ENCODE measurements around the gene PIGU. TPM values are rescaled to one million over a fixed set of nuclear protein-coding genes. Genes with fewer than 3 reads are reported as not detected.

Gene PIGU
- total and polyA plus RNA-seq, 12 donors: 11.0 to 23.8 (median 14.6) TPM

DNA sequence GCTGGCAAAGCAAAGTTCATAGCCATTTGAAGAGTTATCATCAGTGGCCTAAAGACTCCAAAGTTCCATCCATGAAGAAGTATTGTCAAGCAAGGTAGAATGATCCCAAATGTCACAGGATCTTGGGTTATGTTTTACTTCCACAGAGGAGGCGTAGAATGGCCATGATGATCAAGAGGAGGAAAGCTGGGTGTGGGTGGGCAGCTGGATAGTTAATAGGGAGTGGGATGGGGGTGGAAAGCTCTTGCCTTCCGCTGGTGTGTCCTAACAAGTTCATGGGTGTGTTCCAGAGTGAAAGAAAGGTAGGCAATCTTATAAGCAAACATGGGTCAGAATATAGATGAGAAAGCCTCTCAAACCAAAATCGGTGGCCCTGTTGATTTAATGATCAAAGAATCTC is 38.4 kb downstream of the PIGU start:
- H3K36me3 ChIP-seq: peaks cover 0 to 68% (median 10%) of the 10 kb centered on the region in 9 donors
- intact Hi-C loops (cut with DNase I): loop anchor here in 1 of 10 donors (5.0 kb wide), 1 partner anchor 39 kb away; the partner anchor contains the start of gene PIGU
- TF ChIP-seq, protein P1, sequence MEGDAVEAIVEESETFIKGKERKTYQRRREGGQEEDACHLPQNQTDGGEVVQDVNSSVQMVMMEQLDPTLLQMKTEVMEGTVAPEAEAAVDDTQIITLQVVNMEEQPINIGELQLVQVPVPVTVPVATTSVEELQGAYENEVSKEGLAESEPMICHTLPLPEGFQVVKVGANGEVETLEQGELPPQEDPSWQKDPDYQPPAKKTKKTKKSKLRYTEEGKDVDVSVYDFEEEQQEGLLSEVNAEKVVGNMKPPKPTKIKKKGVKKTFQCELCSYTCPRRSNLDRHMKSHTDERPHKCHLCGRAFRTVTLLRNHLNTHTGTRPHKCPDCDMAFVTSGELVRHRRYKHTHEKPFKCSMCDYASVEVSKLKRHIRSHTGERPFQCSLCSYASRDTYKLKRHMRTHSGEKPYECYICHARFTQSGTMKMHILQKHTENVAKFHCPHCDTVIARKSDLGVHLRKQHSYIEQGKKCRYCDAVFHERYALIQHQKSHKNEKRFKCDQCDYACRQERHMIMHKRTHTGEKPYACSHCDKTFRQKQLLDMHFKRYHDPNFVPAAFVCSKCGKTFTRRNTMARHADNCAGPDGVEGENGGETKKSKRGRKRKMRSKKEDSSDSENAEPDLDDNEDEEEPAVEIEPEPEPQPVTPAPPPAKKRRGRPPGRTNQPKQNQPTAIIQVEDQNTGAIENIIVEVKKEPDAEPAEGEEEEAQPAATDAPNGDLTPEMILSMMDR (IDR thresholded peaks at IDR 0.05): no peak
- DNase-seq (no peak), ATAC-seq (no peak)
- peaks cover 0 to 28% (median 7%) of the 10 kb centered on the region in 9 donors for H3K4me1 ChIP-seq
- H3K9me3 ChIP-seq: no peaks in the 10 kb centered on the region
- no peaks in the 10 kb centered on the region for H3K27me3 ChIP-seq
- 93 to 97% methylated on average over 3 of the region's 3 CpGs for WGBS, 2 donors
- H3K27ac ChIP-seq: peak overlapping the region in 6 of 10 donors; percentile 46 to 77 (median 65)
- no peak overlapping the region for H3K4me3 ChIP-seq

DNA sequence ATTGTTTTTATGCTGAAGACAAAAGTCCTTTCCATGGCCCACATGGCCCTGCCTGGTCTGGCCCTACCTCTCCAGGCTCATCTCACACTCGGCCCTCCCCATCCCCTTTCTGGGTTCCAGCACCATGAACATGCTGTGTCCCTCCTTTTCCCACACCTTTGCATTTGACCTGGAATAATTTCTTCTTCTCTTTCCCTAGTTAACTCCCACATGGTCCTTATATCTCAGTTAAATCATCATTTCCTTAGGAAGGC is 38.9 kb downstream of the PIGU start:
- WGBS, 2 donors: 93 to 95% methylated on average over 1 of the region's 1 CpG
- Histone ChIP-seq H3K4me1 (peaks cover 0 to 26% (median 7%) of the 10 kb centered on the region in 9 donors), H3K4me3 (no peak overlapping the region), H3K36me3 (peaks cover 0 to 68% (median 16%) of the 10 kb centered on the region in 9 donors), H3K27me3 (no peaks in the 10 kb centered on the region), H3K9me3 (no peaks in the 10 kb centered on the region), H3K27ac (peak overlapping the region in 9 of 10 donors; percentile 26 to 77 (median 55))
- ATAC-seq: peak in 3 of 8 donors; percentile 9 to 20 (median 18)
- DNase-seq: no peak
- intact Hi-C loops (cut with DNase I): loop anchor here in 1 of 10 donors (5.0 kb wide), 1 partner anchor 39 kb away; the partner anchor contains the start of gene PIGU
- TF ChIP-seq, protein P1 (IDR thresholded peaks at IDR 0.05): no peak

GRCh38 chr20:34637245-34638038 is 39.5 kb downstream of the PIGU start:
- H3K27me3 ChIP-seq: no peaks in the 10 kb centered on the region
- ATAC-seq: peak; percentile 71 to 95 (median 80)
- WGBS, 2 donors: 70 to 74% methylated on average over 5 of the region's 5 CpGs
- peak overlapping the region in 9 of 10 donors; percentile 45 to 77 (median 56) for H3K27ac ChIP-seq
- H3K4me1 ChIP-seq: peaks cover 0 to 26% (median 7%) of the 10 kb centered on the region in 9 donors
- intact Hi-C loops (cut with DNase I): loop anchor here in 1 of 10 donors (5.0 kb wide), 1 partner anchor 40 kb away; the partner anchor contains the start of gene PIGU
- no peak overlapping the region for H3K4me3 ChIP-seq
- peaks cover 0 to 73% (median 21%) of the 10 kb centered on the region in 9 donors for H3K36me3 ChIP-seq
- DNase-seq: peak in 1 of 2 donors; percentile 46
- H3K9me3 ChIP-seq: no peaks in the 10 kb centered on the region
- TF ChIP-seq, protein P1 (IDR thresholded peaks at IDR 0.05): no peak

DNA sequence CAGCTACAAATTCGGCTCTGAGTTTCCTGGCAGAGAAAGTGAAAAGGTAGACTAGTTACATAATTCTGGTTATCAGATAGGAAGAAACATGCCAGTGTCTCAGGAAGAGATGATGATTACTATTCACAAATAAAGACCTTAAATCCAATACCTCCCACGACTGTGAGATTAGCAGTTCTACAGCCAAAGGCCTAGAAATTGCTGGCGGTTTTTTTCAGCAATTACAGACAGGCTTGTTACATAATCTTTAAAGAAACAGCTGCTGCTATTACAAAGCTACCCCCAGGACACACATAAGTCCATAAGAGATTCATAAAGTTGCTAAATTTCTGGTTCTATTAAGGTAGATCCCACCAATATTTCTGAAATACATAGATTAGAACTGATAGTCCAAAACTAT is 40.2 kb downstream of the PIGU start:
- 69 to 79% methylated on average over 3 of the region's 3 CpGs for WGBS, 2 donors
- H3K4me1 ChIP-seq: peaks cover 0 to 26% (median 7%) of the 10 kb centered on the region in 9 donors
- ATAC-seq (peak in 6 of 8 donors; percentile 37 to 74 (median 56)), DNase-seq (no peak)
- H3K36me3 ChIP-seq: peaks cover 0 to 73% (median 22%) of the 10 kb centered on the region in 9 donors
- no peak overlapping the region for H3K4me3 ChIP-seq
- H3K9me3 ChIP-seq: no peaks in the 10 kb centered on the region
- intact Hi-C loops (cut with DNase I): loop anchor here in 1 of 10 donors (5.0 kb wide), 1 partner anchor 41 kb away; the partner anchor contains the start of gene PIGU
- TF ChIP-seq, protein P1 (IDR thresholded peaks at IDR 0.05): no peak
- peak overlapping the region in 9 of 10 donors; percentile 27 to 77 (median 56) for H3K27ac ChIP-seq
- H3K27me3 ChIP-seq: no peaks in the 10 kb centered on the region

Measured in heart right ventricle (tissue), 16 donors.